Sigmoid colon (tissue), 7 donors: Measurements from ENCODE around the gene NANOGP8. TPM values are rescaled to one million over a fixed set of nuclear protein-coding genes. Genes with fewer than 3 reads are reported as not detected.

Experiments
- DNase-seq: peaks from one replicate; pipeline ENCODE4 v3.0.0-alpha.2; 2019
- H3K27ac ChIP-seq, 4 donors: fragments of 200-600 bp; sonication (generic); one replicate each; pipeline ENCODE4 v1.5.1; 2016 to 2019; ENCODE audit warnings: mild to moderate bottlenecking in 1 of 4
- H3K27me3 ChIP-seq, 3 donors: fragments of 200-600 bp; sonication (generic); one replicate each; pipeline ENCODE4 v1.5.1; 2019; ENCODE audit warnings: mild to moderate bottlenecking in 1 of 3
- H3K36me3 ChIP-seq, 4 donors: fragments of 200-600 bp; sonication (generic); one replicate each; pipeline ENCODE4 v1.5.1; 2016 to 2019
- H3K4me1 ChIP-seq, 4 donors: fragments of 200-600 bp; sonication (generic); one replicate each; pipeline ENCODE4 v1.5.1; 2017 to 2019
- H3K4me3 ChIP-seq, 4 donors: fragments of 200-600 bp; sonication (generic); one replicate each; pipeline ENCODE4 v1.5.1; 2017 to 2019; ENCODE audit warnings: mild to moderate bottlenecking in 2 of 4, moderate library complexity in 1 of 4
- H3K9me3 ChIP-seq, 4 donors: fragments of 200-600 bp in 3 of 4; sonication (generic) in 3 of 4; one replicate each; pipeline versions ENCODE4 v1.5.1 to v1.6.1; 2013 to 2019
- EP300 ChIP-seq, 4 donors: sonication (generic); formaldehyde crosslinking; IDR thresholded peaks; one replicate each; pipeline ENCODE4 v1.6.1; 2017; ENCODE audit warnings: antibody characterized with exemption in 4 of 4
- POLR2A ChIP-seq, 2 donors: fragments of 450-650 bp; IDR thresholded peaks; one replicate each; pipeline ENCODE4 v1.6.1; 2016; ENCODE audit warnings: antibody characterized with exemption in 2 of 2, mild to moderate bottlenecking in 2 of 2, moderate library complexity in 2 of 2
- POLR2AphosphoS5 ChIP-seq, 4 donors: sonication (generic); formaldehyde crosslinking; IDR thresholded peaks; one replicate each; pipeline ENCODE4 v1.6.1; 2017; ENCODE audit warnings: antibody characterized with exemption in 4 of 4
- WGBS, 2 donors: extraction: QIAGEN DNeasy Blood & Tissue Kit; methylation state at CpG; one replicate each; pipeline ENCODE4 v1.1.7; 2013; 5-methylcytosine and 5-hydroxymethylcytosine counted together
- intact Hi-C: fragments of 100-400 bp; cut with DNase I; formaldehyde crosslinking; loops from one replicate; pipeline ENCODE4 v1.15.1; 2023
- polyA plus RNA-seq, 3 donors: library from polyadenylated mRNA; stranded (reverse); fragments of 200-250 nt; gene quantifications; one replicate each; pipeline ENCODE4 v1.2.3, GENCODE V29; 2013
- total RNA-seq, 4 donors: library from RNA; depleted of rRNA; stranded (reverse); fragments of >200 nt; gene quantifications; one replicate each; pipeline ENCODE4 v1.1.0, GENCODE V29; 2016
- TF ChIP-seq, protein P1 (sequence below), 4 experiments: fragments of 450-650 bp in 3 of 4; fragments of 200-600 bp in 1 of 4; IDR thresholded peaks; one replicate each; pipeline ENCODE4 v1.5.1; 2016 to 2019; ENCODE audit warnings: antibody characterized with exemption in 4 of 4, mild to moderate bottlenecking in 3 of 4, moderate library complexity in 2 of 4
- donor health status: healthy with polysubstance abuse.
- donor health status: Bipolar disorder and iron deficiency.
- donor health status: healthy.

Gene NANOGP8
- total and polyA plus RNA-seq, 7 donors = 0.15 to 2.2 (median 1.2) TPM; not detected in 4

DNA sequence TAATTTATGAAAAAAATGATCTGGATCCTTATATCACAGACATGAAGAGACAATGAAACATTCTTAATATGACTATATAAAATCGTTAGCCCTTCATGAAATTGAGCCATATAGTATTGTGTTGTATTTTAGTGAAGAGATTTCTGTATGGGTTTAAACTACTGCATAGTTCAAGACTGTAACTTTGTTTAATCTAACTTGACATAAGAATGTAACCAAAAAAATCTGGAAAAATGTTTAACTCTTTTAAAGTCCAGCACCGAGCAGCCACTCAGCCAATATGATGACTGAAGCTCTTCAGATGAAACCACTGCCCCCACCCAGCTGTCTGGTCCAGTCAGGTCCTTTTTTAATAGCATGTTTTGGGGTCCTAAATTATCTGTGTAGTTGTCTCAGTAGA is 4.9 kb downstream of the NANOGP8 start:
- Histone ChIP-seq H3K4me3 (peak overlapping the region in 2 of 4 donors; percentile 6 to 12), H3K27me3 (no peaks in the 10 kb centered on the region), H3K9me3 (no peaks in the 10 kb centered on the region), H3K4me1 (peaks cover 0 to 16% (median 6%) of the 10 kb centered on the region in 4 donors), H3K36me3 (no peaks in the 10 kb centered on the region), H3K27ac (no peak overlapping the region)
- 60 to 77% methylated on average over 2 of the region's 2 CpGs for WGBS, 2 donors
- TF ChIP-seq POLR2A (IDR thresholded peaks at IDR 0.05) = no peak
- TF ChIP-seq POLR2AphosphoS5 (IDR thresholded peaks at IDR 0.05) = no peak
- TF ChIP-seq, protein P1, sequence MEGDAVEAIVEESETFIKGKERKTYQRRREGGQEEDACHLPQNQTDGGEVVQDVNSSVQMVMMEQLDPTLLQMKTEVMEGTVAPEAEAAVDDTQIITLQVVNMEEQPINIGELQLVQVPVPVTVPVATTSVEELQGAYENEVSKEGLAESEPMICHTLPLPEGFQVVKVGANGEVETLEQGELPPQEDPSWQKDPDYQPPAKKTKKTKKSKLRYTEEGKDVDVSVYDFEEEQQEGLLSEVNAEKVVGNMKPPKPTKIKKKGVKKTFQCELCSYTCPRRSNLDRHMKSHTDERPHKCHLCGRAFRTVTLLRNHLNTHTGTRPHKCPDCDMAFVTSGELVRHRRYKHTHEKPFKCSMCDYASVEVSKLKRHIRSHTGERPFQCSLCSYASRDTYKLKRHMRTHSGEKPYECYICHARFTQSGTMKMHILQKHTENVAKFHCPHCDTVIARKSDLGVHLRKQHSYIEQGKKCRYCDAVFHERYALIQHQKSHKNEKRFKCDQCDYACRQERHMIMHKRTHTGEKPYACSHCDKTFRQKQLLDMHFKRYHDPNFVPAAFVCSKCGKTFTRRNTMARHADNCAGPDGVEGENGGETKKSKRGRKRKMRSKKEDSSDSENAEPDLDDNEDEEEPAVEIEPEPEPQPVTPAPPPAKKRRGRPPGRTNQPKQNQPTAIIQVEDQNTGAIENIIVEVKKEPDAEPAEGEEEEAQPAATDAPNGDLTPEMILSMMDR (IDR thresholded peaks at IDR 0.05) = no peak
- no peak for TF ChIP-seq EP300 (IDR thresholded peaks at IDR 0.05)
- intact Hi-C loops = no loop called here
- no peak for DNase-seq

DNA sequence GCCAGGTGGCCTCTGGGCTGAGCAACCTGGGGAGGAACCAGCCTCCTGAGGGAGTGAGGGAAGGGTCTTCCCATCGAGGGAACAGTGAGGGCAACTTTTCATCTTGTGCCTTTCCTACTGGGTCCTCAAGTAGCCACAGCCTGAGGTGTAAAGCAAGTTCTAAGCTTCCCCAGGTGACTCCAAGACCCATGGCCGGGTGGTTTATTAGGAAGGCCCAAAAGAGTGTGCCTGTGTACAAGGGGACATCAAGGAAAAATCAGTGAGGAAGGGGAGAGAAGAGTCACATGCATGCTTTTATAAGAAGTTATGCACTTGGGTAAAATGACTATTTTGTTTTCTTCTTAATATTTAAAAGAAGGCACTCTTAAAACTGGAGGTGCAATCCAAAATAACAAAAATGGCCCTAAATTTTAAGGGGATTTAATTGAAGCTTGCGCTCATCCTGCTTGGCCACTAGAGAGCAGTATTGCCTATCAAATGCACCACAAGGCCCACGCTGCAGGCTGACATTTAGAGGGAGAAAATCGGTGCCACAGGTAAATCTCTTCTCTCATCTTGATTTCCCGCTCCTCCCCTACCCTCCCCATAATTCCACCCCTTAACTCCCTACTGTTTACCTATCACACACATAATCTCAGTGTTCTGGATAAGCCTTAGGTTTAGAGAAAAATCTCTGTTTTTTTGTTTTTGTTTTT is 6.7 kb downstream of the NANOGP8 start:
- no peak for DNase-seq
- intact Hi-C loops = loop anchor here (2.0 to 5.0 kb wide), 2 partner anchors 209 to 366 kb away; no protein-coding TSS in a partner anchor
- no peak for TF ChIP-seq POLR2AphosphoS5 (IDR thresholded peaks at IDR 0.05)
- TF ChIP-seq, protein P1 (IDR thresholded peaks at IDR 0.05) = peak; percentile 35 to 80 (median 66)
- no peak for TF ChIP-seq EP300 (IDR thresholded peaks at IDR 0.05)
- no peak for TF ChIP-seq POLR2A (IDR thresholded peaks at IDR 0.05)

GRCh38 chr15:35071106-35071505 is 14.0 kb downstream of the NANOGP8 start:
- Histone ChIP-seq H3K4me1 (peaks cover 0 to 23% (median 8%) of the 10 kb centered on the region in 4 donors), H3K9me3 (no peaks in the 10 kb centered on the region), H3K27me3 (no peaks in the 10 kb centered on the region), H3K4me3 (no peak overlapping the region), H3K27ac (no peak overlapping the region), H3K36me3 (no peaks in the 10 kb centered on the region)
- 94% methylated on average over 13 of the region's 13 CpGs for WGBS, 2 donors
- DNase-seq = no peak
- no peak for TF ChIP-seq POLR2A (IDR thresholded peaks at IDR 0.05)
- TF ChIP-seq POLR2AphosphoS5 (IDR thresholded peaks at IDR 0.05) = no peak
- TF ChIP-seq, protein P1 (IDR thresholded peaks at IDR 0.05) = no peak
- no peak for TF ChIP-seq EP300 (IDR thresholded peaks at IDR 0.05)
- intact Hi-C loops = no loop called here

More for the DNA sequence above, 6.7 kb downstream of the NANOGP8 start:
- H3K36me3 ChIP-seq = no peaks in the 10 kb centered on the region
- 22 to 33% methylated on average over 6 of the region's 6 CpGs for WGBS, 2 donors
- H3K4me1 ChIP-seq = peaks cover 0 to 16% (median 6%) of the 10 kb centered on the region in 4 donors
- no peaks in the 10 kb centered on the region for H3K9me3 ChIP-seq
- no peak overlapping the region for H3K4me3 ChIP-seq
- H3K27me3 ChIP-seq = no peaks in the 10 kb centered on the region
- no peak overlapping the region for H3K27ac ChIP-seq

DNA sequence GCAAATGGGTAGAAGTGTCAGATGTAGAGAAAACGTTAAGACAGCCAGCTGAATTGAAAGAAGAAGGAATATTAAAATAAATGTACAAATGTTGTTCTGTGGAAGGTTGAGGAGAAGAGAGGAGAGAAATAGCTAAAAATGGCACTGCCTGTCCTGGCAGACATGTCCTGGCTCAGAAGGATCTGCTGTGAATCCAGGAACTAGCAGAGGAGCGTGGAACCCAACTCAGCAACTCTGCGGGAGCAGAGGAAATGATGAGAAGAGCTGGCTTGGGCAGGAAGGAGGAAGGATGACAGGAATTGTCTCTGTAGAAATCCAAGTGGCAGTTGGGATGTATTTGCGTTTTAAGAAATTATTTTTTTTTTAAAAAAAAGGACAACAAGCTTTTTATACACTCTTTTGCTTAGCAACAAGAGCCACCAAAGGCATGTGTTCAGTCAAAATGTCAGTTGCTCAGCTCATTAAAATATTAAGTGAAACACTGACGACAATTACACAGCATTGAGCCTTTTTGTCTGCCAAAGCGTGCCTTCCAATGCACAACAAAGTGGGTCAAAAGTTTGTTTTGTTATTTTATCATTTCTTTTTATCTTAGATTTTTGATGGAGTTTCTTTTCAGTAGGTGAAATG is 16.1 kb downstream of the NANOGP8 start:
- no peaks in the 10 kb centered on the region for H3K27me3 ChIP-seq
- TF ChIP-seq EP300 (IDR thresholded peaks at IDR 0.05) (no peak), POLR2AphosphoS5 (IDR thresholded peaks at IDR 0.05) (no peak), POLR2A (IDR thresholded peaks at IDR 0.05) (no peak)
- TF ChIP-seq, protein P1 (IDR thresholded peaks at IDR 0.05) = no peak
- H3K9me3 ChIP-seq = no peaks in the 10 kb centered on the region
- H3K36me3 ChIP-seq = no peaks in the 10 kb centered on the region
- DNase-seq = no peak
- 85 to 89% methylated on average over 6 of the region's 6 CpGs for WGBS, 2 donors
- intact Hi-C loops = no loop called here
- H3K27ac ChIP-seq = no peak overlapping the region
- peaks cover 0 to 23% (median 8%) of the 10 kb centered on the region in 4 donors for H3K4me1 ChIP-seq
- no peak overlapping the region for H3K4me3 ChIP-seq
